ENCODE results near the gene TESMIN. TPM values are rescaled to one million over a fixed set of nuclear protein-coding genes. Genes with fewer than 3 reads are reported as not detected.
A peak's percentile ranks its signal among the peaks of the same experiment; 100 is the strongest.

TESMIN gene
- polyA plus RNA-seq, 3 donors, result 1.9 to 2.6 (median 2.5) TPM

- Mint-ChIP-seq H3K27me3 (ENCODE audit: low read depth in 3 of 3) (no peaks in the 10 kb centered on the region), H3K9me3 (no peaks in the 10 kb centered on the region), H3K27ac (peak overlapping the region in 1 of 7 donors; percentile 51), H3K36me3 (peaks cover 82 to 99% of the 10 kb centered on the region in 2 donors), H3K4me1 (no peaks in the 10 kb centered on the region), H3K4me3 (no peak overlapping the region)
- Histone ChIP-seq H3K4me3 (replicated peaks in 1 of 3; ENCODE audit: low read depth in 2 of 3, low read length in 3 of 3) (no peak overlapping the region), H3K9ac (ENCODE audit: insufficient read depth, low read length, poor library complexity, severe bottlenecking) (no peak overlapping the region), H3K4me2 (replicated peaks; ENCODE audit: extremely low read depth, low read length, poor library complexity, severe bottlenecking) (no peak overlapping the region), H3K27me3 (ENCODE audit: control insufficient read depth in 2 of 2, insufficient read depth in 2 of 2, low read length in 2 of 2) (no peaks in the 10 kb centered on the region), H3K79me2 (ENCODE audit: insufficient read depth, low read length) (no peaks in the 10 kb centered on the region), H3K9me3 (replicated peaks in 1 of 2; ENCODE audit: control insufficient read depth in 1 of 2, insufficient read depth in 1 of 2, low read length in 2 of 2) (no peaks in the 10 kb centered on the region), H3K4me1 (ENCODE audit: control insufficient read depth in 1 of 2, insufficient read depth in 2 of 2, low read length in 2 of 2) (no peaks in the 10 kb centered on the region), H3K27ac (ENCODE audit: low read depth in 1 of 2, low read length in 2 of 2) (no peak overlapping the region), H3K36me3 (replicated peaks in 1 of 2; ENCODE audit: control insufficient read depth in 1 of 2, insufficient read depth in 2 of 2, low read length in 2 of 2) (peaks cover 91 to 97% of the 10 kb centered on the region in 2 donors), H2AFZ (ENCODE audit: insufficient read depth, low read depth, low read length, poor library complexity, severe bottlenecking) (no peak overlapping the region), H4K20me1 (ENCODE audit: insufficient read depth, low read length) (peaks cover 7% of the 10 kb centered on the region)
- 96% methylated on average over 18 of the region's 19 CpGs for WGBS (ENCODE audit: insufficient coverage)
- intact Hi-C loops (cut with micrococcal nuclease), result loop anchor here in 1 of 2 donors (10.0 kb wide), 2 partner anchors 182 to 212 kb away; no protein-coding TSS in a partner anchor
- no peak for TF ChIP-seq CTCF (IDR thresholded peaks at IDR 0.05)
- DNase-seq, result no peak
Observed at GRCh38 chr11:68796801-68797200, 45.5 kb upstream of the TESMIN start.

DNA sequence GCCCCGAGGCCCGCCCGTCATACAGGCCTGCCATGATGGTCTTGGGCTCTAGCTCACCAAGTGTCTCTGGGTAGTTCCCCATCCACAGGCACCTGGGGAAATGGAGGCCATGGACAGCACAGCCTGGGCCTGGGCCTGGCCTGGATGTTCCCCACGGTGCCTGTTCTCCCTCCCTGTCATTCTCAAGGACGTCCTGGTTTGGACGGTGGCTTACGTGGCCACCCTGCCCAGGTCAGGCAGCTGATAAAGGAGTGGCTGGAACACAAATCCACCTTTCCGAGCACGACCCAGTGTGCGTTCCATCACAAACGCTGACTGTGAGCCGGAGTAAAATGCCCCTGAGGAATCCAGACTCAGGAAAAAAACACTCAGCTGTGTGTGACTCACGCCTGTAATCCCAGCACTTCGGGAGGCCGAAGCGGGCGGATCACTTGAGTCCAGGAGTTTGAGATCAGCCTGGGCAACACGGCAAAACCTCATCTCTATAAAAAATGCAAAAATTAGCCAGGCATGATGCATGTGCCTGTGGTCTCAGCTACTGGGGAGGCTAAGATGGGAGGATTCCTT is 41.2 kb upstream of the TESMIN start:
- H3K9me3 ChIP-seq (replicated peaks in 1 of 2; ENCODE audit: control insufficient read depth in 1 of 2, insufficient read depth in 1 of 2, low read length in 2 of 2), result no peaks in the 10 kb centered on the region
- H2AFZ ChIP-seq (ENCODE audit: insufficient read depth, low read depth, low read length, poor library complexity, severe bottlenecking), result no peak overlapping the region
- no peak overlapping the region for H3K27ac ChIP-seq (ENCODE audit: low read depth in 1 of 2, low read length in 2 of 2)
- H3K36me3 ChIP-seq (replicated peaks in 1 of 2; ENCODE audit: control insufficient read depth in 1 of 2, insufficient read depth in 2 of 2, low read length in 2 of 2), result peaks cover 85 to 96% of the 10 kb centered on the region in 2 donors
- DNase-seq, result no peak
- H3K4me3 Mint-ChIP-seq, result no peak overlapping the region
- H3K27ac Mint-ChIP-seq, result peak overlapping the region in 1 of 7 donors; percentile 63
- H3K27me3 Mint-ChIP-seq (ENCODE audit: low read depth in 3 of 3), result peaks cover 0 to 4% (median 0%) of the 10 kb centered on the region in 3 donors
- no peaks in the 10 kb centered on the region for H3K27me3 ChIP-seq (ENCODE audit: control insufficient read depth in 2 of 2, insufficient read depth in 2 of 2, low read length in 2 of 2)
- H4K20me1 ChIP-seq (ENCODE audit: insufficient read depth, low read length), result no peaks in the 10 kb centered on the region
- no peaks in the 10 kb centered on the region for H3K4me1 Mint-ChIP-seq
- H3K9me3 Mint-ChIP-seq, result no peaks in the 10 kb centered on the region
- H3K79me2 ChIP-seq (ENCODE audit: insufficient read depth, low read length), result no peaks in the 10 kb centered on the region
- no peaks in the 10 kb centered on the region for H3K4me1 ChIP-seq (ENCODE audit: control insufficient read depth in 1 of 2, insufficient read depth in 2 of 2, low read length in 2 of 2)
- WGBS (ENCODE audit: insufficient coverage), result over 99% methylated on average over 17 of the region's 18 CpGs
- no peak for TF ChIP-seq CTCF (IDR thresholded peaks at IDR 0.05)
- H3K4me2 ChIP-seq (replicated peaks; ENCODE audit: extremely low read depth, low read length, poor library complexity, severe bottlenecking), result no peak overlapping the region
- no peak overlapping the region for H3K9ac ChIP-seq (ENCODE audit: insufficient read depth, low read length, poor library complexity, severe bottlenecking)
- H3K36me3 Mint-ChIP-seq, result peaks cover 82 to 97% of the 10 kb centered on the region in 2 donors
- intact Hi-C loops (cut with micrococcal nuclease), result loop anchor here in 1 of 2 donors (10.0 kb wide), 2 partner anchors 178 to 208 kb away; no protein-coding TSS in a partner anchor
- H3K4me3 ChIP-seq (replicated peaks in 1 of 3; ENCODE audit: low read depth in 2 of 3, low read length in 3 of 3), result no peak overlapping the region

Data from CD14-positive monocyte (primary cell).